ENCODE data around the gene KCNK4.

The KCNK4 gene

DNA sequence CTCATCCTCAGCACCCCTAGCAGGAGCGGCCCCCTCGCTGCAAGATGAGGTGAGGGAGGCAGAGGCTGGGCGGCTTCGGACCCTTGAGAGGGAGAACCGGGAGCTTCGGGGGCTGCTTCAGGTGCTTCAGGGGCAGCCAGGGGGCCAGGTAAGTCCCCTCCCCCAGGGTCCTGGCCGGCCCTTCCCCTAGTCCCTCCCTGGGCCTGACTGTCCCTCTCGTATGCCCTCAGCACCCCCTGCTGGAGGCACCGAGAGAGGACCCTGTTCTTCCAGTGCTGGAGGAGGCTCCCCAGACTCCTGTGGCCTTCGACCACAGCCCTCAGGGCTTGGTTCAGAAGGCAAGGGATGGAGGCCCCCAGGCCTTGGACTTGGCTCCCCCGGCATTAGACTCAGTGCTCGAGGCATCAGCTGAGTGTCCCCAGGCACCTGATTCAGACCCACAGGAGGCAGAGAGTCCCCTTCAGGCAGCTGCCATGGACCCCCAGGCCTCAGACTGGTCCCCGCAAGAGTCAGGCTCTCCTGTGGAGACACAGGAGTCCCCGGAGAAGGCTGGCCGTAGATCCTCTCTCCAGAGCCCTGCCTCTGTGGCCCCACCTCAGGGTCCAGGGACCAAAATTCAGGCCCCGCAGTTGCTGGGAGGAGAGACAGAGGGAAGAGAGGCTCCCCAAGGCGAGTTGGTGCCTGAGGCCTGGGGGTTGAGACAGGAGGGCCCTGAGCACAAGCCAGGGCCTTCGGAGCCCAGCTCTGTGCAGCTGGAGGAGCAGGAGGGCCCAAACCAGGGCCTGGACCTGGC, 52.9 kb downstream of the KCNK4 start:
- no peaks in the 10 kb centered on the region for H3K36me3 Mint-ChIP-seq (ENCODE audit: low read depth)
- DNase-seq, result no peak
- no peak overlapping the region for H3K4me3 Mint-ChIP-seq
- H3K4me1 Mint-ChIP-seq, result peaks cover 51% of the 10 kb centered on the region
- TF ChIP-seq CTCF (IDR thresholded peaks at IDR 0.05), result peak; percentile 30
- no peak overlapping the region for H3K27ac Mint-ChIP-seq
- peaks cover 13% of the 10 kb centered on the region for H3K27me3 Mint-ChIP-seq (ENCODE audit: low read depth, poor library complexity)
- no peaks in the 10 kb centered on the region for H3K9me3 Mint-ChIP-seq

DNA sequence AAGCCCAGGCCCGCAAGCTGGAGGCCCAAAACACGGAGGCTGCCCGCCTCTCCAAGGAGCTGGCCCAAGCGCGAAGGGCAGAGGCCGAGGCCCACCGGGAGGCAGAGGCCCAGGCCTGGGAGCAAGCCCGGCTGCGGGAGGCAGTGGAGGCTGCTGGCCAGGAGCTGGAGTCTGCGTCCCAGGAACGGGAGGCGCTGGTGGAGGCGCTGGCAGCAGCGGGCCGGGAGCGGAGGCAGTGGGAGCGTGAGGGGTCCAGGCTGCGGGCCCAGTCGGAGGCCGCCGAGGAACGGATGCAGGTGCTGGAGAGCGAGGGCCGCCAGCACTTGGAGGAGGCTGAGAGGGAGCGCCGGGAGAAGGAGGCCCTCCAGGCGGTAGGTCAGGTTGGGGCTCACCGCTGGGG, 53.7 kb downstream of the KCNK4 start:
- no peak for DNase-seq
- Mint-ChIP-seq H3K4me1 (peaks cover 48% of the 10 kb centered on the region), H3K27ac (no peak overlapping the region), H3K9me3 (no peaks in the 10 kb centered on the region), H3K36me3 (ENCODE audit: low read depth) (no peaks in the 10 kb centered on the region), H3K27me3 (ENCODE audit: low read depth, poor library complexity) (peaks cover 13% of the 10 kb centered on the region), H3K4me3 (no peak overlapping the region)
- no peak for TF ChIP-seq CTCF (IDR thresholded peaks at IDR 0.05)

- Mint-ChIP-seq H3K36me3 (ENCODE audit: low read depth) (no peaks in the 10 kb centered on the region), H3K27ac (no peak overlapping the region), H3K27me3 (ENCODE audit: low read depth, poor library complexity) (peaks cover 6% of the 10 kb centered on the region), H3K9me3 (no peaks in the 10 kb centered on the region), H3K4me1 (peaks cover 44% of the 10 kb centered on the region), H3K4me3 (no peak overlapping the region)
- no peak for DNase-seq
- TF ChIP-seq CTCF (IDR thresholded peaks at IDR 0.05), result no peak
These were observed 56.2 kb downstream of the KCNK4 start for GRCh38 chr11:64347193-64347867.

GRCh38 chr11:64348383-64349024, 57.4 kb downstream of the KCNK4 start:
- DNase-seq, result peak; percentile 46
- peaks cover 44% of the 10 kb centered on the region for H3K4me1 Mint-ChIP-seq

GRCh38 chr11:64349025-64349387, 57.9 kb downstream of the KCNK4 start:
- no peaks in the 10 kb centered on the region for H3K9me3 Mint-ChIP-seq
- H3K36me3 Mint-ChIP-seq (ENCODE audit: low read depth), result no peaks in the 10 kb centered on the region
- peaks cover 44% of the 10 kb centered on the region for H3K4me1 Mint-ChIP-seq
- DNase-seq, result no peak
- no peak overlapping the region for H3K4me3 Mint-ChIP-seq
- H3K27ac Mint-ChIP-seq, result no peak overlapping the region
- TF ChIP-seq CTCF (IDR thresholded peaks at IDR 0.05), result no peak
- H3K27me3 Mint-ChIP-seq (ENCODE audit: low read depth, poor library complexity), result peaks cover 6% of the 10 kb centered on the region

More at GRCh38 chr11:64348383-64349024, 57.4 kb downstream of the KCNK4 start:
- peaks cover 6% of the 10 kb centered on the region for H3K27me3 Mint-ChIP-seq (ENCODE audit: low read depth, poor library complexity)
- no peaks in the 10 kb centered on the region for H3K9me3 Mint-ChIP-seq
- TF ChIP-seq CTCF (IDR thresholded peaks at IDR 0.05), result no peak
- peak overlapping the region; percentile 52 for H3K4me3 Mint-ChIP-seq
- H3K27ac Mint-ChIP-seq, result no peak overlapping the region
- H3K36me3 Mint-ChIP-seq (ENCODE audit: low read depth), result no peaks in the 10 kb centered on the region
